Activated naive CD4-positive, alpha-beta T cell treated with anti-CD3 and anti-CD28 coated beads for 36 hours (primary cell): ENCODE measurements around the gene SBK3. TPM values are rescaled to one million over a fixed set of nuclear protein-coding genes. Genes with fewer than 3 reads are reported as not detected.
A peak's percentile ranks its signal among the peaks of the same experiment; 100 is the strongest.
"Not testable (repeated sequence)": the region's sequence is repeated elsewhere in the genome, so short reads cannot be mapped to it uniquely, and the experiment has no call there.

Source experiments
- CTCF ChIA-PET: fragments of 350-600 bp; sonication (Branson Sonifier 250); formaldehyde crosslinking; loops from one replicate; lab custom pipeline; 2021; ENCODE audit warnings: antibody characterized with exemption; lab: Charles Lee
- DNase-seq: peaks from one replicate; pipeline ENCODE4 v3.0.0-alpha.2; 2020
- H3K27ac Mint-ChIP-seq: one replicate; pipeline ENCODE4 v1.8.0; 2021; ENCODE audit warnings: mild to moderate bottlenecking, mixed read lengths
- H3K27me3 Mint-ChIP-seq: one replicate; pipeline ENCODE4 v1.8.0; 2021; ENCODE audit warnings: low read depth, mixed read lengths
- H3K36me3 Mint-ChIP-seq: one replicate; pipeline ENCODE4 v1.8.0; 2021; ENCODE audit warnings: low read depth, mixed read lengths
- H3K4me1 Mint-ChIP-seq: one replicate; pipeline ENCODE4 v1.8.0; 2021; ENCODE audit warnings: low read depth, mixed read lengths
- H3K4me3 Mint-ChIP-seq: one replicate; pipeline ENCODE4 v1.8.0; 2021; ENCODE audit warnings: mild to moderate bottlenecking, moderate library complexity, mixed read lengths
- H3K9me3 Mint-ChIP-seq: one replicate; pipeline ENCODE4 v1.8.0; 2021; ENCODE audit warnings: mixed read lengths
- intact Hi-C: fragments of 100-400 bp; cut with micrococcal nuclease; formaldehyde crosslinking; loops from one replicate; pipeline ENCODE4 v1.15.1; 2023
- total RNA-seq, 2 experiments: library from RNA; stranded (reverse); gene quantifications; one replicate each; pipeline ENCODE4 v1.2.3, GENCODE V29; 2021

The SBK3 gene
- not detected for total RNA-seq

- H3K27ac Mint-ChIP-seq, result no peak within 1 kb of the TSS
- H3K27me3 Mint-ChIP-seq, result peaks cover 12% of the 10 kb centered on the region
- CTCF ChIA-PET, result no interaction called here
- H3K36me3 Mint-ChIP-seq, result no peaks in the 10 kb centered on the region
- intact Hi-C loops, result no loop called here
- H3K4me1 Mint-ChIP-seq, result no peaks in the 10 kb centered on the region
- H3K9me3 Mint-ChIP-seq, result no peaks in the 10 kb centered on the region
- no peak for DNase-seq
- no peak within 1 kb of the TSS for H3K4me3 Mint-ChIP-seq
Observed at GRCh38 chr19:55545443-55545842, at the start of gene SBK3. Gene SBK3, minus strand, starts transcription at chr19:55545543. Its CDS starts 0 bp downstream, at chr19:55545543.

- no peak overlapping the region for H3K27ac Mint-ChIP-seq
- no peak overlapping the region for H3K4me3 Mint-ChIP-seq
- CTCF ChIA-PET, result interaction anchor here (0.7 kb wide), 1 partner anchor 384 kb away, joined by 4 read pairs; the partner anchor contains the start of gene PTPRH
- H3K27me3 Mint-ChIP-seq, result no peaks in the 10 kb centered on the region
- no peaks in the 10 kb centered on the region for H3K9me3 Mint-ChIP-seq
- intact Hi-C loops, result no loop called here
- peaks cover 34% of the 10 kb centered on the region for H3K36me3 Mint-ChIP-seq
- DNase-seq, result no peak
- peaks cover 8% of the 10 kb centered on the region for H3K4me1 Mint-ChIP-seq
Observed at GRCh38 chr19:55593096-55593772, 47.9 kb upstream of the SBK3 start.

- H3K27me3 Mint-ChIP-seq, result no peaks in the 10 kb centered on the region
- H3K4me3 Mint-ChIP-seq, result no peak overlapping the region
- CTCF ChIA-PET, result no interaction called here
- peaks cover 32% of the 10 kb centered on the region for H3K36me3 Mint-ChIP-seq
- H3K27ac Mint-ChIP-seq, result no peak overlapping the region
- intact Hi-C loops, result no loop called here
- H3K4me1 Mint-ChIP-seq, result peaks cover 6% of the 10 kb centered on the region
- no peak for DNase-seq
- no peaks in the 10 kb centered on the region for H3K9me3 Mint-ChIP-seq
Observed at GRCh38 chr19:55592391-55593090, 47.2 kb upstream of the SBK3 start.

- no peaks in the 10 kb centered on the region for H3K27me3 Mint-ChIP-seq
- no peak overlapping the region for H3K27ac Mint-ChIP-seq
- intact Hi-C loops, result no loop called here
Observed at GRCh38 chr19:55591555-55591954, 46.2 kb upstream of the SBK3 start.

GRCh38 chr19:55590617-55591016, 45.3 kb upstream of the SBK3 start:
- CTCF ChIA-PET, result no interaction called here
- no peak for DNase-seq
- no peaks in the 10 kb centered on the region for H3K9me3 Mint-ChIP-seq

More at GRCh38 chr19:55591555-55591954, 46.2 kb upstream of the SBK3 start:
- DNase-seq, result no peak
- no peak overlapping the region for H3K4me3 Mint-ChIP-seq
- peaks cover 11% of the 10 kb centered on the region for H3K4me1 Mint-ChIP-seq
- CTCF ChIA-PET, result no interaction called here
- H3K36me3 Mint-ChIP-seq, result peaks cover 25% of the 10 kb centered on the region
- no peaks in the 10 kb centered on the region for H3K9me3 Mint-ChIP-seq

GRCh38 chr19:55590109-55590508, 44.8 kb upstream of the SBK3 start:
- peaks cover 14% of the 10 kb centered on the region for H3K36me3 Mint-ChIP-seq
- H3K4me3 Mint-ChIP-seq, result no peak overlapping the region
- no peak overlapping the region for H3K27ac Mint-ChIP-seq
- intact Hi-C loops, result no loop called here
- H3K4me1 Mint-ChIP-seq, result peaks cover 23% of the 10 kb centered on the region
- CTCF ChIA-PET, result no interaction called here
- no peaks in the 10 kb centered on the region for H3K9me3 Mint-ChIP-seq
- DNase-seq, result no peak
- H3K27me3 Mint-ChIP-seq, result no peaks in the 10 kb centered on the region

More at GRCh38 chr19:55590617-55591016, 45.3 kb upstream of the SBK3 start:
- no peak overlapping the region for H3K4me3 Mint-ChIP-seq
- peaks cover 19% of the 10 kb centered on the region for H3K36me3 Mint-ChIP-seq
- no peaks in the 10 kb centered on the region for H3K27me3 Mint-ChIP-seq
- H3K27ac Mint-ChIP-seq, result no peak overlapping the region
- H3K4me1 Mint-ChIP-seq, result peaks cover 19% of the 10 kb centered on the region
- intact Hi-C loops, result no loop called here

- Mint-ChIP-seq H3K4me3 (no peak overlapping the region), H3K27me3 (no peaks in the 10 kb centered on the region), H3K36me3 (peaks cover 8% of the 10 kb centered on the region), H3K27ac (no peak overlapping the region), H3K9me3 (no peaks in the 10 kb centered on the region), H3K4me1 (peaks cover 23% of the 10 kb centered on the region)
- intact Hi-C loops, result no loop called here
- CTCF ChIA-PET, result no interaction called here
- no peak for DNase-seq
Observed at GRCh38 chr19:55588738-55589137, 43.4 kb upstream of the SBK3 start.

- Mint-ChIP-seq H3K4me3 (peak overlapping the region; percentile 77), H3K36me3 (peaks cover 5% of the 10 kb centered on the region), H3K27ac (no peak overlapping the region), H3K4me1 (peaks cover 25% of the 10 kb centered on the region), H3K9me3 (no peaks in the 10 kb centered on the region), H3K27me3 (no peaks in the 10 kb centered on the region)
- DNase-seq, result peak; percentile 98
- intact Hi-C loops, result loop anchor here (1.0 kb wide), 2 partner anchors 12 to 37 kb away; partner anchors contain the start of genes FIZ1 and ZNF784
- CTCF ChIA-PET, result interaction anchor here (1.2 to 1.4 kb wide), 3 partner anchors 12 to 83 kb away, joined by 3 to 4 read pairs (median 4); partner anchors contain the start of genes FIZ1 and ZNF865
Observed at GRCh38 chr19:55586976-55587668, 41.8 kb upstream of the SBK3 start.

- Mint-ChIP-seq H3K4me3 (peak overlapping the region; percentile 77), H3K27me3 (no peaks in the 10 kb centered on the region), H3K9me3 (no peaks in the 10 kb centered on the region), H3K27ac (no peak overlapping the region), H3K4me1 (peaks cover 38% of the 10 kb centered on the region), H3K36me3 (no peaks in the 10 kb centered on the region)
- peak; percentile 63 for DNase-seq
- intact Hi-C loops, result no loop called here
- CTCF ChIA-PET, result interaction anchor here (0.7 to 0.8 kb wide), 2 partner anchors 47 to 430 kb away, joined by 3 to 4 read pairs; no protein-coding TSS in a partner anchor
Observed at GRCh38 chr19:55585658-55586339, 40.5 kb upstream of the SBK3 start.

GRCh38 chr19:55584871-55585270, 39.5 kb upstream of the SBK3 start:
- DNase-seq, result no peak
- Mint-ChIP-seq H3K27ac (no peak overlapping the region), H3K4me3 (no peak overlapping the region), H3K36me3 (peaks cover 1% of the 10 kb centered on the region), H3K4me1 (peaks cover 41% of the 10 kb centered on the region), H3K9me3 (no peaks in the 10 kb centered on the region), H3K27me3 (no peaks in the 10 kb centered on the region)
- intact Hi-C loops, result no loop called here
- CTCF ChIA-PET, result no interaction called here

- intact Hi-C loops, H3K27me3 Mint-ChIP-seq, DNase-seq, H3K36me3 Mint-ChIP-seq, H3K9me3 Mint-ChIP-seq, H3K4me3 Mint-ChIP-seq, H3K27ac Mint-ChIP-seq: not testable (repeated sequence)
- H3K4me1 Mint-ChIP-seq, result peaks cover 43% of the 10 kb centered on the region
- CTCF ChIA-PET, result interaction anchor here (1.1 to 1.4 kb wide), 3 partner anchors 20 to 49 kb away, joined by 3 to 4 read pairs (median 4); no protein-coding TSS in a partner anchor
Observed at GRCh38 chr19:55583897-55584296, 38.6 kb upstream of the SBK3 start.

- DNase-seq, H3K9me3 Mint-ChIP-seq, H3K27ac Mint-ChIP-seq, intact Hi-C loops, H3K27me3 Mint-ChIP-seq, H3K4me3 Mint-ChIP-seq: not testable (repeated sequence)
- CTCF ChIA-PET, result interaction anchor here (1.8 to 2.7 kb wide), 2 partner anchors 24 to 78 kb away, joined by 7 to 12 read pairs; partner anchors contain the start of gene ZNF865
- Mint-ChIP-seq H3K36me3 (peaks cover 10% of the 10 kb centered on the region), H3K4me1 (peaks cover 40% of the 10 kb centered on the region)
Observed at GRCh38 chr19:55582284-55582683, 36.9 kb upstream of the SBK3 start.
